ENCODE data around the gene XCL2. TPM values are rescaled to one million over a fixed set of nuclear protein-coding genes. Genes with fewer than 3 reads are reported as not detected.

XCL2 gene
- total RNA-seq, 1 donor from 2014 or later: not detected

DNA sequence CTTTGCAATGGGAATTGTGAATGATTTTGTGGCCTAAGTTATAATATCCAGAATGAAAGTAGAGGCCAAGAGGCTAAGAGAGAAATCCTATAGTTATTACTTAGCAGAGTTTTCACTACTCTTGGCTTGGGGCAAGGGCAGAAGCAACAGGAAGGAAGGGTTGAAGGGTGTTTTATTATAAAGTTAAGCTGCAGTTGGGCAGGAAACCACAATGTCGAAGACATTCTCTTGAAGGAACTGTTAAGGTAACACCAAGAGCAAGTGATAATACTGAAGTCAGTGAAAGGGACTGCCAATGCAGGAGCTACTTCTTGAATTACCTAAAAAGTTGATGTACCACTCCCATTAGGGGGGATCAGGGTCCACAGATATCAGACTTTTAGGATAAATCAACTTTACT, 8.3 kb downstream of the XCL2 start:
- Mint-ChIP-seq H3K36me3 (no peaks in the 10 kb centered on the region), H3K4me3 (no peak overlapping the region), H3K27me3 (ENCODE audit: insufficient read depth, low read depth) (no peaks in the 10 kb centered on the region), H3K4me1 (no peaks in the 10 kb centered on the region), H3K27ac (no peak overlapping the region), H3K9me3 (no peaks in the 10 kb centered on the region)
- no peaks in the 10 kb centered on the region for H3K27me3 ChIP-seq
- no peaks in the 10 kb centered on the region for H3K9me3 ChIP-seq (ENCODE audit: low read depth)
- no peak overlapping the region for H3K4me3 ChIP-seq
- no peak for DNase-seq (ENCODE audit: low spot score)
- H3K9ac ChIP-seq: no peak overlapping the region
- TF ChIP-seq, protein P1, sequence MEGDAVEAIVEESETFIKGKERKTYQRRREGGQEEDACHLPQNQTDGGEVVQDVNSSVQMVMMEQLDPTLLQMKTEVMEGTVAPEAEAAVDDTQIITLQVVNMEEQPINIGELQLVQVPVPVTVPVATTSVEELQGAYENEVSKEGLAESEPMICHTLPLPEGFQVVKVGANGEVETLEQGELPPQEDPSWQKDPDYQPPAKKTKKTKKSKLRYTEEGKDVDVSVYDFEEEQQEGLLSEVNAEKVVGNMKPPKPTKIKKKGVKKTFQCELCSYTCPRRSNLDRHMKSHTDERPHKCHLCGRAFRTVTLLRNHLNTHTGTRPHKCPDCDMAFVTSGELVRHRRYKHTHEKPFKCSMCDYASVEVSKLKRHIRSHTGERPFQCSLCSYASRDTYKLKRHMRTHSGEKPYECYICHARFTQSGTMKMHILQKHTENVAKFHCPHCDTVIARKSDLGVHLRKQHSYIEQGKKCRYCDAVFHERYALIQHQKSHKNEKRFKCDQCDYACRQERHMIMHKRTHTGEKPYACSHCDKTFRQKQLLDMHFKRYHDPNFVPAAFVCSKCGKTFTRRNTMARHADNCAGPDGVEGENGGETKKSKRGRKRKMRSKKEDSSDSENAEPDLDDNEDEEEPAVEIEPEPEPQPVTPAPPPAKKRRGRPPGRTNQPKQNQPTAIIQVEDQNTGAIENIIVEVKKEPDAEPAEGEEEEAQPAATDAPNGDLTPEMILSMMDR (IDR thresholded peaks at IDR 0.05): no peak
- TF ChIP-seq EZH2phosphoT487 (IDR thresholded peaks at IDR 0.05) (no peak), EZH2 (IDR thresholded peaks at IDR 0.05) (no peak)
- H3K79me2 ChIP-seq (ENCODE audit: low read depth): no peaks in the 10 kb centered on the region
- H3K36me3 ChIP-seq: no peaks in the 10 kb centered on the region
- no peak overlapping the region for H3K4me2 ChIP-seq
- H3F3A ChIP-seq (ENCODE audit: low read depth): no peaks in the 10 kb centered on the region
- no peak overlapping the region for H3K27ac ChIP-seq
- no peak overlapping the region for H2AFZ ChIP-seq (replicated peaks)
- H4K20me1 ChIP-seq (ENCODE audit: low read depth): no peaks in the 10 kb centered on the region
- no peaks in the 10 kb centered on the region for H3K4me1 ChIP-seq

DNA sequence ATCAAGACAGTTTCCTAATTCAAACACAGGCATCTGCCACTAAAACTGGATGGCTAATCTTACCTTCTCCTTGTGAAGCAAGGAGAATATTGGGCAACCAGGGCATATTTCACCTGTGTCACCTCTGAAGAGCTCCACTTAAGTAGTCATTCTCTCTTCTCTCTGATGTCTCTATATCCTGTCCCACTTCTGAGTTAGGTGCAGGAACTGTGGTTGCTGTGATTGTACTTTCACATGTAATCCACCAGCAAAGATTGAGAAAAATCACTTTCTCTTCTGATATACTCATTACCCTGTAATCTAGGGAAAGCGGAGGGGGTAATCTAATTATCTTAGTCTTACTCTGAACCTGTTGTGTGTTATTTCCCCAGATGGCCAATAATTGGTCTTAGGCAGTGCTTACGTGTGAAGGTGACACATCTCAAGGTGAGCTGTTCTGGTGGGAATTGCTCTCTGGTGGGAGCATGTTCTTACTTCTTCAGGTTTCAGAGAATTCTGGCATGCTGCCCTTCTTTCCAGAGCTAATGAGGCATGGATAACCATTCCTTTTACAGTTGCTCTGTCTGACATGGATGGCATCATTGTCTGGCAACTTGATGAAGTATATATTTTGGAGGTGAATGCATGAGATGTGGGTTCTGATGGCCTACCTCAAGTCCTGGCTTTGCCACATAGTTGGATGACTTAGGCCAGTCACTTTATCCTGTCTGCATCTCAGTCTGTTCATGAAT, 12.0 kb downstream of the XCL2 start:
- Mint-ChIP-seq H3K27ac (no peak overlapping the region), H3K36me3 (no peaks in the 10 kb centered on the region), H3K27me3 (ENCODE audit: insufficient read depth, low read depth) (peaks cover 2% of the 10 kb centered on the region), H3K9me3 (no peaks in the 10 kb centered on the region), H3K4me3 (no peak overlapping the region), H3K4me1 (no peaks in the 10 kb centered on the region)
- no peak overlapping the region for H3K4me2 ChIP-seq
- no peak overlapping the region for H3K27ac ChIP-seq
- H3K9ac ChIP-seq: no peak overlapping the region
- no peaks in the 10 kb centered on the region for H3F3A ChIP-seq (ENCODE audit: low read depth)
- TF ChIP-seq, protein P1 (IDR thresholded peaks at IDR 0.05): no peak
- no peak for TF ChIP-seq EZH2 (IDR thresholded peaks at IDR 0.05)
- no peak for TF ChIP-seq EZH2phosphoT487 (IDR thresholded peaks at IDR 0.05)
- H3K27me3 ChIP-seq: no peaks in the 10 kb centered on the region
- H2AFZ ChIP-seq (replicated peaks): no peak overlapping the region
- no peaks in the 10 kb centered on the region for H3K36me3 ChIP-seq
- H3K9me3 ChIP-seq (ENCODE audit: low read depth): no peaks in the 10 kb centered on the region
- H3K79me2 ChIP-seq (ENCODE audit: low read depth): no peaks in the 10 kb centered on the region
- no peaks in the 10 kb centered on the region for H3K4me1 ChIP-seq
- DNase-seq (ENCODE audit: low spot score): no peak
- H4K20me1 ChIP-seq (ENCODE audit: low read depth): no peaks in the 10 kb centered on the region
- no peak overlapping the region for H3K4me3 ChIP-seq

DNA sequence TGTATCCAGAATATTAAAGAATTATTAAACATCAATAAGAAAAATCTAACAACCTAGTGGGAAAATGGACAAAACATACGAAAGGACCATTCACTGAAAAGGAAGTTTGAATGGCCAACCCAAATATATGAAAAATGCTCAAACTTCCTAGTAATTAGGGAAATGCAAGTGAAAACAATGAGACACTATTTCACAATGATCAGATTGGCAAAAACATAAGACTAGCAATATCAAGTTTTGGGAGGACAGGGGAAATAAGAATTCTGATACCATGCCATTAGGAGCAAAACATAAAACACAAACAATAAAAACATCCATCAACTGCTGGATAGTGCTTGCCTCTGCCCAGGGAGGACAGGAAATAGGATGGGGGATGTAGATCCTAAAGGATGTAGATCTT, 14.3 kb downstream of the XCL2 start:
- Histone ChIP-seq H3F3A (ENCODE audit: low read depth) (no peaks in the 10 kb centered on the region), H3K27ac (no peak overlapping the region), H3K27me3 (no peaks in the 10 kb centered on the region), H3K4me1 (no peaks in the 10 kb centered on the region), H3K4me2 (no peak overlapping the region), H3K9me3 (ENCODE audit: low read depth) (no peaks in the 10 kb centered on the region), H2AFZ (replicated peaks) (no peak overlapping the region), H3K79me2 (ENCODE audit: low read depth) (no peaks in the 10 kb centered on the region), H3K9ac (no peak overlapping the region), H3K4me3 (no peak overlapping the region), H3K36me3 (no peaks in the 10 kb centered on the region), H4K20me1 (ENCODE audit: low read depth) (no peaks in the 10 kb centered on the region)
- DNase-seq (ENCODE audit: low spot score): no peak
- TF ChIP-seq EZH2phosphoT487 (IDR thresholded peaks at IDR 0.05): no peak
- no peak for TF ChIP-seq EZH2 (IDR thresholded peaks at IDR 0.05)
- TF ChIP-seq, protein P1 (IDR thresholded peaks at IDR 0.05): no peak
- no peaks in the 10 kb centered on the region for H3K4me1 Mint-ChIP-seq
- H3K4me3 Mint-ChIP-seq: no peak overlapping the region
- H3K27me3 Mint-ChIP-seq (ENCODE audit: insufficient read depth, low read depth): peaks cover 2% of the 10 kb centered on the region
- no peaks in the 10 kb centered on the region for H3K9me3 Mint-ChIP-seq
- H3K36me3 Mint-ChIP-seq: no peaks in the 10 kb centered on the region
- H3K27ac Mint-ChIP-seq: no peak overlapping the region

Measured in neural progenitor cell (in vitro differentiated cells).